A549 (cell line): ENCODE data around the gene CSNK1D. TPM values are rescaled to one million over a fixed set of nuclear protein-coding genes. Genes with fewer than 3 reads are reported as not detected.

Experiments used
- ATAC-seq, 2 experiments: fragments of 200-7000 bp in 1 of 2; fragments of >200 bp in 1 of 2; cut with Nextera tagmentation in 1 of 2; cut with Tn5 transposase in 1 of 2; 3 replicates each; pipeline versions ENCODE4 v1.8.0 to v1.9.1; 2018 to 2020; ENCODE audit warnings: mild to moderate bottlenecking in 1 of 2, moderate library complexity in 1 of 2
- CTCF ChIA-PET: fragments of 300-600 bp; sonication (Branson Sonifier 250); formaldehyde crosslinking; extraction: SDS; loops from one replicate; lab custom pipeline; 2021; ENCODE audit warnings: antibody characterized with exemption, inconsistent platforms; lab: Yijun Ruan, JAX
- POLR2A ChIA-PET: fragments of 350-600 bp; formaldehyde crosslinking; extraction: SDS; loops from one replicate; lab custom pipeline; 2021; ENCODE audit warnings: antibody characterized with exemption, inconsistent platforms; lab: Yijun Ruan, JAX
- DNase-seq, 2 experiments: peaks; one replicate each; pipeline versions ENCODE4 v3.0.0 to v3.0.0-alpha.2; 2011 to 2016; ENCODE audit warnings: low read depth in 1 of 2, low spot score in 1 of 2
- FAIRE-seq: peaks from 2 replicates; lab custom pipeline; 2011; peaks lifted over from hg19 to GRCh38; lab: Jason Lieb, UNC
- H3K27ac ChIP-seq, 2 experiments: fragments of >200 bp; sonication (Bioruptor Twin); formaldehyde crosslinking; 3 replicates each; pipeline ENCODE4 v1.5.1; 2016 to 2017
- H3K4me1 ChIP-seq: fragments of >200 bp; sonication (Bioruptor Twin); formaldehyde crosslinking; 3 replicates; pipeline ENCODE4 v1.6.1; 2016
- H3K4me2 ChIP-seq: fragments of >200 bp; sonication (Bioruptor Twin); formaldehyde crosslinking; 3 replicates; pipeline ENCODE4 v1.6.1; 2016
- H3K4me3 ChIP-seq: fragments of >200 bp; sonication (Bioruptor Twin); formaldehyde crosslinking; 3 replicates; pipeline ENCODE4 v1.5.1; 2016
- H3K9me3 ChIP-seq: fragments of >200 bp; sonication (Bioruptor Twin); formaldehyde crosslinking; 3 replicates; pipeline ENCODE4 v1.6.1; 2016
- BCL3 ChIP-seq: fragments of >200 bp; sonication (Bioruptor Twin); formaldehyde crosslinking; IDR thresholded peaks from 3 replicates; pipeline ENCODE4 v1.6.1; 2016
- BHLHE40 ChIP-seq: IDR thresholded peaks from 2 replicates; pipeline ENCODE4 v1.6.1; 2012; ENCODE audit warnings: low read depth, low read length, inconsistent platforms
- CBX2 ChIP-seq: fragments of 200-600 bp; sonication (generic); IDR thresholded peaks from 2 replicates; pipeline ENCODE4 v1.6.1; 2016; ENCODE audit warnings: low read depth, mild to moderate bottlenecking, borderline replicate concordance
- CHD2 ChIP-seq: fragments of 150-350 bp; IDR thresholded peaks from 2 replicates; pipeline ENCODE4 v1.6.1; 2014; ENCODE audit warnings: low read length; ENCODE audit not compliant: partially characterized antibody
- CHD4 ChIP-seq: fragments of 200-600 bp; sonication (generic); IDR thresholded peaks from 2 replicates; pipeline ENCODE4 v1.6.1; 2016; ENCODE audit warnings: antibody characterized with exemption, mild to moderate bottlenecking, borderline replicate concordance
- EHF ChIP-seq: fragments of 250-450 bp; sonication (Bioruptor Pico); IDR thresholded peaks from 2 replicates; pipeline ENCODE4 v1.5.0; 2020; ENCODE audit warnings: mild to moderate bottlenecking
- EP300 ChIP-seq, 2 experiments: fragments of >200 bp; sonication (Bioruptor Twin); formaldehyde crosslinking; IDR thresholded peaks; 2 replicates in 1 of 2; 3 replicates in 1 of 2; pipeline ENCODE4 v1.6.1; 2016 to 2017
- ESRRA ChIP-seq: fragments of 150-350 bp; IDR thresholded peaks from 2 replicates; pipeline ENCODE4 v1.6.1; 2014; ENCODE audit warnings: mild to moderate bottlenecking, low read length, borderline replicate concordance
- FOSB ChIP-seq: fragments of 250-450 bp; sonication (Bioruptor Pico); IDR thresholded peaks from 2 replicates; pipeline ENCODE4 v1.5.0; 2020; ENCODE audit warnings: mild to moderate bottlenecking, moderate library complexity
- FOSL2 ChIP-seq, 2 experiments: fragments of 450-650 bp in 1 of 2; fragments of >200 bp in 1 of 2; sonication (Bioruptor Twin) in 1 of 2; formaldehyde crosslinking; IDR thresholded peaks; 2 replicates each; pipeline versions ENCODE4 v1.5.0 to v1.6.1; 2016 to 2020; ENCODE audit warnings: mild to moderate bottlenecking in 1 of 2, moderate library complexity in 1 of 2
- GATA3 ChIP-seq: IDR thresholded peaks from 2 replicates; pipeline ENCODE4 v1.6.1; 2012; ENCODE audit warnings: borderline replicate concordance
- HEYL ChIP-seq: fragments of 250-450 bp; sonication (Bioruptor Pico); IDR thresholded peaks from 2 replicates; pipeline ENCODE4 v1.8.0; 2021; ENCODE audit warnings: mild to moderate bottlenecking, moderate library complexity
- HOXA7 ChIP-seq: fragments of 250-450 bp; sonication (Bioruptor Pico); IDR thresholded peaks from 2 replicates; pipeline ENCODE4 v1.5.0; 2020; ENCODE audit warnings: mild to moderate bottlenecking, moderate library complexity
- HOXB5 ChIP-seq: fragments of 250-450 bp; sonication (Bioruptor Pico); IDR thresholded peaks from 2 replicates; pipeline ENCODE4 v1.5.0; 2020; ENCODE audit warnings: mild to moderate bottlenecking, moderate library complexity
- JUNB ChIP-seq: fragments of >200 bp; sonication (Bioruptor Twin); formaldehyde crosslinking; IDR thresholded peaks from 2 replicates; pipeline ENCODE4 v1.6.1; 2016
- MAFK ChIP-seq: fragments of 450-650 bp; IDR thresholded peaks from 2 replicates; pipeline ENCODE4 v1.6.1; 2014; ENCODE audit not compliant: partially characterized antibody
- MAX ChIP-seq: IDR thresholded peaks from 2 replicates; pipeline ENCODE4 v1.6.1; 2012
- NR3C1 ChIP-seq: fragments of >200 bp; sonication (Bioruptor Twin); formaldehyde crosslinking; IDR thresholded peaks from 3 replicates; pipeline ENCODE4 v1.6.1; 2017
- RAD21 ChIP-seq, 2 experiments: fragments of >200 bp in 1 of 2; sonication (Bioruptor Twin) in 1 of 2; formaldehyde crosslinking in 1 of 2; IDR thresholded peaks in 1 of 2; conservative IDR thresholded peaks in 1 of 2; 2 replicates in 1 of 2; 3 replicates in 1 of 2; pipeline ENCODE4 v1.6.1; 2012 to 2018; ENCODE audit warnings: inconsistent platforms in 1 of 2
- RARB ChIP-seq: fragments of 250-450 bp; sonication (Bioruptor Pico); IDR thresholded peaks from 2 replicates; pipeline ENCODE4 v1.8.0; 2021; ENCODE audit warnings: mild to moderate bottlenecking, moderate library complexity
- RCOR1 ChIP-seq: fragments of 150-350 bp; IDR thresholded peaks from 2 replicates; pipeline ENCODE4 v1.6.1; 2014; ENCODE audit warnings: antibody characterized with exemption, low read length, low read depth
- RFX5 ChIP-seq: fragments of 450-650 bp; IDR thresholded peaks from 2 replicates; pipeline ENCODE4 v1.7.1; 2014; ENCODE audit warnings: antibody characterized with exemption, mild to moderate bottlenecking, moderate library complexity
- SREBF2 ChIP-seq: fragments of 450-650 bp; IDR thresholded peaks from 2 replicates; pipeline ENCODE4 v1.6.1; 2014; ENCODE audit warnings: mild to moderate bottlenecking, moderate library complexity
- TP53 ChIP-seq: fragments of 250-450 bp; sonication (Bioruptor Pico); IDR thresholded peaks from 2 replicates; pipeline ENCODE4 v1.5.0; 2021; ENCODE audit warnings: mild to moderate bottlenecking, moderate library complexity
- USF2 ChIP-seq: fragments of 450-650 bp; IDR thresholded peaks from 2 replicates; pipeline ENCODE4 v1.6.1; 2014; ENCODE audit warnings: antibody characterized with exemption
- ZNF302 ChIP-seq: fragments of 250-450 bp; sonication (Bioruptor Pico); IDR thresholded peaks from 2 replicates; pipeline ENCODE4 v1.9.0; 2021; ENCODE audit warnings: inconsistent platforms, mild to moderate bottlenecking, moderate library complexity
- ZSCAN20 ChIP-seq: fragments of 250-450 bp; sonication (Bioruptor Pico); IDR thresholded peaks from 2 replicates; pipeline ENCODE4 v1.8.0; 2022; ENCODE audit warnings: mild to moderate bottlenecking, moderate library complexity
- WGBS: methylation state at CpG from one replicate; pipeline ENCODE4 v1.1.6; 2017; ENCODE audit errors: missing lambda C conversion rate; 5-methylcytosine and 5-hydroxymethylcytosine counted together
- polyA plus RNA-seq, 4 experiments: library from polyadenylated mRNA; depleted of rRNA in 3 of 4; stranded (reverse); fragments of >200 nt; fragmentation: RNase III in 1 of 4; extraction: RNeasy Plus Mini Kit Qiagen cat#74134 plus additional on column Dnase treatment in 1 of 4; gene quantifications; 2 replicates in 3 of 4; 3 replicates in 1 of 4; pipeline ENCODE4 v1.2.3, GENCODE V29; 2011 to 2017
- TF ChIP-seq, protein P1 (sequence below): IDR thresholded peaks from 2 replicates; pipeline ENCODE4 v1.6.1; 2012; ENCODE audit warnings: low read depth, borderline replicate concordance
- TF ChIP-seq, protein P2 (sequence below): fragments of >200 bp; sonication (Bioruptor Twin); formaldehyde crosslinking; IDR thresholded peaks from 2 replicates; pipeline ENCODE4 v1.6.1; 2016

The CSNK1D gene
- polyA plus RNA-seq, 2 of the 4 experiments (the other 2 are of a cell fraction) = 130 to 163 TPM

- ChIA-PET CTCF (interaction anchor here (1.0 to 4.1 kb wide), 6 partner anchors 33 to 211 kb away, joined by 4 to 19 read pairs (median 6); partner anchors contain the start of gene RAC3), POLR2A (no interaction called here)
- 83% methylated on average over 10 of the region's 10 CpGs for WGBS
- ATAC-seq (no peak), DNase-seq (no peak), FAIRE-seq (no peak)
- Histone ChIP-seq H3K4me1 (peaks cover 24% of the 10 kb centered on the region), H3K4me2 (no peak overlapping the region), H3K4me3 (no peak overlapping the region), H3K27ac (no peak overlapping the region), H3K9me3 (no peaks in the 10 kb centered on the region)
- no peak for TF ChIP-seq RCOR1
- no peak for TF ChIP-seq USF2
- no peak for TF ChIP-seq MAFK
- no peak for TF ChIP-seq MAX
- TF ChIP-seq, protein P1, sequence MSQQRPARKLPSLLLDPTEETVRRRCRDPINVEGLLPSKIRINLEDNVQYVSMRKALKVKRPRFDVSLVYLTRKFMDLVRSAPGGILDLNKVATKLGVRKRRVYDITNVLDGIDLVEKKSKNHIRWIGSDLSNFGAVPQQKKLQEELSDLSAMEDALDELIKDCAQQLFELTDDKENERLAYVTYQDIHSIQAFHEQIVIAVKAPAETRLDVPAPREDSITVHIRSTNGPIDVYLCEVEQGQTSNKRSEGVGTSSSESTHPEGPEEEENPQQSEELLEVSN = no peak
- no peak for TF ChIP-seq ZSCAN20 (CRISPR knock-in tag)
Observed at GRCh38 chr17:82202981-82203380, 70.5 kb downstream of the CSNK1D start.

DNA sequence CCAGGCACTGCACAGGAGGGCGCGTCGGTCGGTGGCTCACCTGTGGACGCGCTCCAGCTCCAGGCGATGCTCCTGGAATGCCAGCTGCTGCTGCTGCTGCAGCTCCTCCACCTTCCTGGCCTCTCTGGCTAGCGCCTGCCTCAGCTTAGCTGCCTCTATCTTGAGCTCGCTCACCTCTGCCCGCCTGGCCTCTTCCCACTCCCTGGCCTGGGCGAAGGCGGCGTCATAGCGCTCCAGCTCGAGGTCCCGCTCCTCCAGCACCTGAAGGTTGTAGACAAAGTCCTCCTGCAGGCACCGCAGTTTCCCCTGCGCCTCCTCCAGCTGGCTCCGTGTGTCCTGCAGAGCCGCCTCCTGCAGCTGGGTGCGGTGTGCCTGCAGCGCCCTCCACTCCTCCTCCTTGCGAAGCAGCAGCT is 72.0 kb downstream of the CSNK1D start:
- POLR2A ChIA-PET = no interaction called here

GRCh38 chr17:82200743-82201497 is 72.6 kb downstream of the CSNK1D start:
- no peak for DNase-seq
- Histone ChIP-seq H3K4me3 (no peak overlapping the region), H3K27ac (no peak overlapping the region), H3K4me2 (no peak overlapping the region), H3K9me3 (no peaks in the 10 kb centered on the region), H3K4me1 (peaks cover 16% of the 10 kb centered on the region)
- FAIRE-seq = no peak
- ChIA-PET CTCF (interaction anchor here (0.6 to 4.1 kb wide), 9 partner anchors 8 to 171 kb away, joined by 3 to 19 read pairs (median 4); partner anchors contain the start of gene RAC3), POLR2A (no interaction called here)
- 91% methylated on average over 12 of the region's 13 CpGs for WGBS
- ATAC-seq = no peak
- TF ChIP-seq HEYL (CRISPR knock-in tag) (no peak), SREBF2 (no peak), BCL3 (no peak), RARB (CRISPR knock-in tag) (no peak), HOXB5 (CRISPR knock-in tag) (no peak), CHD4 (no peak), MAFK (no peak), CHD2 (no peak), ZSCAN20 (CRISPR knock-in tag) (no peak), HOXA7 (no peak), TP53 (CRISPR knock-in tag) (no peak), GATA3 (no peak), JUNB (no peak), CBX2 (no peak), EP300 (IDR thresholded peaks at IDR 0.05) (no peak), RFX5 (no peak), ESRRA (no peak)

More for the DNA sequence above, 72.0 kb downstream of the CSNK1D start:
- CTCF ChIA-PET = interaction anchor here (0.8 to 4.1 kb wide), 9 partner anchors 7 to 171 kb away, joined by 3 to 19 read pairs (median 5); partner anchors contain the start of gene RAC3
- no peak for DNase-seq
- no peak for ATAC-seq
- no peak for TF ChIP-seq GATA3
- no peak for TF ChIP-seq MAX
- no peak for TF ChIP-seq FOSB (CRISPR knock-in tag)
- no peak for TF ChIP-seq ESRRA
- TF ChIP-seq BCL3 = no peak
- TF ChIP-seq ZNF302 (CRISPR knock-in tag) = no peak
- TF ChIP-seq NR3C1 = no peak
- TF ChIP-seq TP53 (CRISPR knock-in tag) = no peak
- no peak for TF ChIP-seq EP300 (IDR thresholded peaks at IDR 0.05)
- TF ChIP-seq, protein P2, sequence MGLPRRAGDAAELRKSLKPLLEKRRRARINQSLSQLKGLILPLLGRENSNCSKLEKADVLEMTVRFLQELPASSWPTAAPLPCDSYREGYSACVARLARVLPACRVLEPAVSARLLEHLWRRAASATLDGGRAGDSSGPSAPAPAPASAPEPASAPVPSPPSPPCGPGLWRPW = no peak
- no peak for TF ChIP-seq EHF
- TF ChIP-seq BHLHE40 = no peak
- no peak for TF ChIP-seq RAD21 (conservative IDR thresholded peaks at IDR 0.05 in 1 of 2, IDR thresholded peaks at IDR 0.05 in 1 of 2)
- no peak for TF ChIP-seq FOSL2 (IDR thresholded peaks at IDR 0.05)
- TF ChIP-seq FOSL2 (CRISPR knock-in tag; IDR thresholded peaks at IDR 0.05) = no peak
- no peak for TF ChIP-seq CHD4
- WGBS = 95% methylated on average over 23 of the region's 23 CpGs
- no peak for FAIRE-seq
- Histone ChIP-seq H3K4me3 (no peak overlapping the region), H3K4me1 (peaks cover 22% of the 10 kb centered on the region), H3K9me3 (no peaks in the 10 kb centered on the region), H3K4me2 (no peak overlapping the region), H3K27ac (no peak overlapping the region)
